GM19099 (cell line): ENCODE data around the gene PDZD2.

Experiments used
- POLR2A ChIP-seq: IDR thresholded peaks from 3 replicates; pipeline ENCODE4 v1.6.1; 2011; ENCODE audit warnings: low read depth; ENCODE audit not compliant: insufficient read length; ENCODE audit errors: extremely low read depth

PDZD2 gene

DNA sequence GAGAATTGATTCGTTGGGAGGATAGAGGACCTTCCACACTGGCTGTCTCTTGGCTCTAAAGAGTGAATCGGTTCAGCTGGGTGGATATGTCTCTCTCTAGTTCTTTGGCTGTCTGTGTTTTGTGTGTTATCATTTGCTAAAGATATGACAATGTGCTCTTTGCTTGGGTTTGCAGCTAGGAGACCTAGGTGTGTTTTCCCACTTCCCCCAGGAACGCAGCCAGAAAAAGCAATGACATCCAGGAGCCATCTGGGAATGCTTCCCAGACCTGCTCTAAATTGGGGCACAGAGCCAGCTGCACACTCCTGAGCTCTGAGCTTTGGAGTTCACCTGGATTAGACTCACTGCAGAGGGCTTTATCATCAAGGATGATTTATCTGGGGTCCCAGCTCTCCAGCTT lies 12.8 kb upstream of the PDZD2 start:
- no peak for TF ChIP-seq POLR2A

DNA sequence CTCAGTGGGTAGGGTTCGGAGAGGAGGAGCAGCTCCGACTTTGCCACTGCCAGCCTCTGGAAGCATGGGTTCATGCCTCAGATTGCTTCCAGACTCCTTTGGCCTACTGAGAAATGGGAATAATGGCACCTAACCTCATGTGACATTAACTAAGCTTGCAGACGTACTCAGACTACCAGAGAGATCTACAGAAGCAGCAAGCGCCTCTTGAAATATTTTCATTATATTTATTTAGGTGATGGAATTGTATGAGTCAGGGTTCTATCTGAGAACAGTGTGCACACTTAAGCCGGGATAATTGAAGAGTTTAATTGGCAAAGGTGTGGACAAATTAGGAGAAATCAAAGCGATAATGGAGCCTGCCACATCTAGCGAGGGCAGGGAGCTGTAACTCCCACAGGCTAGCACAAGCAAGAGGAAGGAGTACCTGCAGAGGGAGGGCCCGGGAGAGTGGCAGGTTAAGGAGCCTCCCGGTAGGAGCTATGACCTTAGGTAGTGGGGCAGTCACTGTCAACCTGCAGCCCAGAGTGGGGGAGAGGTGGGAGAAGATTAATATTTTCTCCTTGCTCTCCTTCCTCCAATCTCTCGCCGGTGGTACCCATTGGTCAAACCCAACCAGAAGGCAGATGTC lies 12.2 kb upstream of the PDZD2 start:
- no peak for TF ChIP-seq POLR2A

DNA sequence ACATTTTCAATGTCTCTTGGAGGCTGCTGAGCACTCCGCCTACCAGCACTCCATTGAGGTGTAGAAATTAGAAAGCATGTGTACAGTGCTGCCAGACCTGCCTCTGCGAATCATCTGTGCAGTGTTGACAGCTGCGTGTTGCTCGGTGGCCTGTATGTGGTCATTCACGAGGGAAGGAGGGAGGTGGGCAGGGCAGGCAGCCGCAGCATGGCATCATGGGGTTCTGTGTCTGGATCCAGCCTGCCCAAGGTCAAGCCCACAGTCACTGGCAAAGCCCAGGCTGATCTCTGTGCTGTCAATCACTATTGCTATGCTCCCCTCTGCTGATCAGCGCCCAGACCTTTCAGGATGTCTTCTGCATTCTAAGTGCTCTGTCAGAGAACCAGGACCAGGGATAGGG lies 8.0 kb upstream of the PDZD2 start:
- TF ChIP-seq POLR2A: no peak

DNA sequence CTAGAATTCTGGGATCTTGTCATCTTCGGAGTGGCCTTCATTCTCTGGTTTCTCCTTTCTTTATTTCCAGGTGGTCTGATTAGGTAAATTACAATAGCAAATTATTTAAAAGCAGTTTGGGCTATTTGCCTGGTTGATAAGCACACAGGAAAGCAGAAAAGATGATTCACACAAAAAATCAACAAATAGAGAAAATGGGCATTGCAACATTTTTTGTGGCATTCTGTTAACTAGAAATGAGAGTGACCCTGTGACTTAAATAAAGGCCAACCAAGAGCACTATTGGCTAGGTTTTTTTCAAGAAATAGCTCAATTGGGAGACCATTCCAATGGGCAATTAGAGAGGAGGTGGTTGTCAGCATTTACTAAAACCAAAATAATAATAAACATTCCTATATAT lies 6.5 kb upstream of the PDZD2 start:
- no peak for TF ChIP-seq POLR2A

DNA sequence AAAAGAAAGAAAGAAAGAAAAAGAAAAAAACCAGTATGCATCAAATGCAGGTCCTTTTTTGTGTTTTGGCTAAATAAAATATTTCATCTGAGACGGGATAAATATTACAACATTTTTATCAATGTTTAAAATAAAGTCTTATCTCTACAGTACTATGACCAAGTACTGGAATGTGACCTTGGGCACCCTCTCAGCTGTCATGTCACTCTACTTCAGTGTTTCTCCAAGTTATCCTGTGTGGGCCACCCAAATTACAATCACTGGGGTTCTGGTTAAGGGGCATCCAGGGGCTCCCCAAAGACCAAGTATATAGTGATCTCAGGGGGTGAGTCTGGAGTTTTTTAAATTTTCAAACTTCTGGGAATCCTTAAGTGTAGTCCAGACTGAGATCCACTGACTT lies 3.5 kb upstream of the PDZD2 start:
- no peak for TF ChIP-seq POLR2A

DNA sequence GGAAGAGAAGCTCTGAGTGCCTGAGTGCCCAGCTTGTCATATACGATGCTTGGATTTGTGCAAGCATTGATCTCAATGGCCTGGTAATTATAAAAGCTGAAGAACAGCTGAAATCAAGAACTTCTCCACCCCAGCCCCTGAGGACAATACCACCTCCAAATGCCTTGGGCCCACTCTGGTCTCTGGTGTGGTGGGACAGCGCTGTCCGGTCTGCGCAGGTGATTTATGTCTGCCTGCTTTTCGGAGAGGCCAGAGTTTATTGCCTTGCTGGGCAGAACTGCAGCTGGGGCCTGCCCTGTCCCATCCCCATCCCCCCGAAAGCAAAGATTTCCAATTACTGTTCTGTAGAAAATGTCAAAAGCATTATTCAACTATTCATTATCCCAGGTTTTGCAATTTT lies 1.1 kb upstream of the PDZD2 start:
- no peak for TF ChIP-seq POLR2A

DNA sequence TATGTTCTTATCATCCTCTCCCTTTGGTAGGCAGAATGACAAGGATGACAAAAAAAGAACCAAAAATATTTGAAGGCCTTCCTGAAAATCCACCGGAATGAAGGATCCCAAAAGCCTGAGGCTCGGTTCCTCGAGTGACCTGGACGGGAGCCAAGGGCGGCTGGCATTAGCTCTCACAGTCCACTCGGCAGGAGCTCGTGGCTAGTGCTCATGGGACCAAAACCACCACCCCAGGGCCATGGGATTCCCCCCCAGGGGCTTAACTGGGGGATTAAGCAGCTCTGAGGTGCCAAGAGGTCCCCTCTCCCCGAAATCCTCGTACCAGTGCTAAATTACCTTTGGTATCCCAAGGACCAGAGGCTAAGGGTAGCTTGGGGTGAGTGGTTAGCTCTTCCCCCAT lies 586 bp upstream of the PDZD2 start:
- no peak for TF ChIP-seq POLR2A

DNA sequence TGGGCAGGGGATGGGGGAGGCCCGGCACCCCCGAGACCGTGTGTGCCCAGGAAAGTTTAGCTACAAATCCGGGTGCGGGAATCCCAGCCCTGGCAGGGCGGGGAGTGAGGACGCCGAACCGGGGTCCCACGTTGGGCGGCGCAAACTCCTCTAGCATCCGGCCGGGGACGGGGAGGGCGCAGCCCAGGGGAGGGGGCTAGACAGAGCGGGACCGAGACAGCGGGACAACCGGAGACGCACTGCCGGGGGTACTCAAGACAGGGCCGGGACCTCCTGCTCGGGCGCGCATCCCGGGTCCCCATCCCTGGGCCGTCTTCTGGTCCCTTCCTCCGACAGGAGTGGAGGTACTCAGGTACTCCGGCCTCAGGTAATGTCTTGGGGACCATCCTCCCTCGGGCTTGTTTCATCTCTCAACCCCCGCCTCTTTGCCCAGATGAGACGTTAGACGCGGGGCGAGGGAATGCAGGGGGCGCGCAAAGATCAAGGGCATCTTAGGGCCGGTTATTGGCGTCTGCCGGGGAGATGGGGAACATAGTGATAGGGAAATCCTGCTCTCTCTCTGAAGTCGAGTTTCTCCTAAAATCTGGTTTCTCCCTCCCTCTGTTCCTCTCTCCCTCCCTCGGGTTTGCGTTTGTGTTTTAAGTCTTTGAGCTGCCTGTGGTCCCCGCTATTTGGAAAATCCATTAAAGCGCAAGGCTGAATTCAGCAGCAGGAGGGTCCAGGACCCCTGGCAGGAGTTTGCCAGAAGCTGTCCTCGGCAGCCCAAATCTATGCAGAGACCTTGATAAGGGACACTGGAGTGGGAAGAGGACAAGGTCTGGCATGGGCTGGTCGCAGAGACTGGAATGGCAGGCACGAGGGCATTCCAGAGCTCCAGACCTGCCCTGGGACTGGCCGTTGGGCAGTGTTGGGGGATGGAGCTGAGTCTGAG lies 815 bp downstream of the PDZD2 start:
- TF ChIP-seq POLR2A: no peak

DNA sequence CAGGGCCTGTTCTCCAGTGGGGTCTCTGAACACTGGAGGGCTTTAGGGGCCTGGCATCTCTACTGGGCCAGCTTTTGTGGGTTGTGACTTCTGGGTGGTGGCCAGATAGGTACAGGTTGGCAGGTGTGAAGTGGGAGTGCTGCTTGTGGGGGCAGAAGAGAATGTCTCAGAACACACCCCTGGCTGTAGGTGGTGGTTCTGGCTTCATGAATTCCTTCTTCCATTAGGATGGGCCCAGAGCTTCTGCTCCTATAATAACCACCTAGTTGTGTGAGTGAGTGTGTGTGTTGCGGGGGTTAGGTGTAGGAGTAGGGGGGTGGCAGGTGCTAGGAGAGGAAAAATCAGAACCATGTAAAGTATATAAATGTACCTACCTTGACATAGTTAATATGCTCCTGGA lies 1.6 kb downstream of the PDZD2 start:
- no peak for TF ChIP-seq POLR2A

DNA sequence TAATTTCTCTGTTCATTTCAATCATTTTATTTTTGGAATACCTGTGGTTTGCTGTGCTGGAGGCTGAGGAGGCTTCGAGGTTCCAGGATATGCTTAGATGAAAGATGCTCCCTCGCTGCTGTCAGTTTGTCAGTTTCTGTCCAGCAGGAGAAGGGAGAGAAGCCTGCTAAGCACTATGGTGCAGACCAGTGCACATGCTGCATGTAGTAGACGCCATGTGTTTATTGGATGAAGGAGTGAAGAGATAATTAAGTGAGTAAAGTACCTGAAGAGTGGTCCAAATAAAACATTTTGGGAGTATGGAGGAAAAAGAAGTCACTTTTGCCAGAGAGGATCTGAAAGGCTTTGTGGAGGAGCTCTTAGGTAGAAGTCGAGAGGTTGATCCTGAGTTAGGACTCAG lies 2.1 kb downstream of the PDZD2 start:
- TF ChIP-seq POLR2A: no peak

DNA sequence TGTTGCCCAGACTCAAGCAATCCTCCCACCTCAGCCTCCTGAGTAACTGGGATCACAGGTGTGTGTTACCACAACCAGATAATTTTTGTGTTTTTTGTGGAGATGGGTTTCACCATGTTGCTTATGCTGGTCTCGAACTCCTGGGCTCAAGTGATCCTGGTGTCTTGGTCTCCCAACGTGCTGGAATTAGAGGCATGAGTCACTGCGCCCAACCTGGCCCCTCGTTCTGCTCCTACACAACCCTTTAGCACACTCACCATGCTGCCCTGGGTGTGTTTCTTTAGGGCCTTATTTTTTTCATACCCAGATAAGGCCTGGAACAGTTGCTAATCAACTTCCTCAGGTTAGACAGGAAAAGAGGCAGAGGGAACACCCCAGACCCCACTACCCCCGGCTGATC lies 2.6 kb downstream of the PDZD2 start:
- TF ChIP-seq POLR2A: no peak

DNA sequence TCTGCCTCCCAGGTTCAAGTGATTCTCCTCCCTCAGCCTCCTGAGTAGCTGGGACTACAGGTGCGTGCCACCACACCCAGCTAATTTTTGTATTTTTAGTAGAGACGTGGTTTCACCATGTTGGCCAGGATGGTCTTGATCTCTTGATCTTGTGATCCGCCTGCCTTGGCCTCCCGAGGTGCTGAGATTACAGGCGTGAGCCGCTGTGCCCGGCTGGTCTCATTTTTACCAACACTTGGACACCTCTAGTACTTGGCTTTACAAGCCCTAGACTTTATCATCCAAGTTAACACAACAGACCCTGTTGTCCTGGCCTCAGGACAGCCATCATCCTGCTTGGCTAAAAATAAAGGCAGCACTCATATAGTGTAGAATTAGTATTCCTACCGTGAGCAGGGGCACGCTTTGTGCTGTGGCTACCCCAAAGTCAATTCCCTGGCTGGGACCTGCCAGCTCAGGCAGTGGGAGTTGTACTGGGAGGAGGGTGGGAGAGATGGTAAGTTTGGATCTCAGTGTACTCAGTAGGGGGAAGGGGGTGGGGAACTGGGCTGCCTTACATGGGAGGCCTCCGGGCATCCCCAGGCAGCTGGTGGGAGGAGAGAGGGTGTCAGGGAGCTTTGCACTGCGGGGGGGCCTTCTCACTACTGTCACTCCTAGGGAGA lies 6.6 kb downstream of the PDZD2 start:
- no peak for TF ChIP-seq POLR2A

DNA sequence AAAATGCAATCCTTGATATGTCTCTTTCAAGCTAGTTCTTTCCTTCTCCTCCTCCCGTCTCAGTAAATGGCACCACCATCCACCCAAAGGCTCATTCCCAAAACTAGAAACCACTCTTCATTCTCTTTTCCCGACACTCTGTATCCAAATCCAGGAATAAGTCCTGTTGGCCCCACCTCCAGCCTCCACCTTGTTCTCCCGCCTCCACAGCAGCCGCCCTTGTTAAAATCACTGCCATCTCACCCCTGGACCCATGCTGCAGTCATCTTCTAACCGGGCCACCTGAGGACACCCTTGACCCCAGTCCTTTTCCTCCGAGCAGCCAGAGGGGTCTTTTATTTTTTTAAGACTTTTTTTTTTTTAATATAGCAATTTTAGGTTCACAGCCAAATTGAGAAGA lies 9.4 kb downstream of the PDZD2 start:
- TF ChIP-seq POLR2A: no peak

DNA sequence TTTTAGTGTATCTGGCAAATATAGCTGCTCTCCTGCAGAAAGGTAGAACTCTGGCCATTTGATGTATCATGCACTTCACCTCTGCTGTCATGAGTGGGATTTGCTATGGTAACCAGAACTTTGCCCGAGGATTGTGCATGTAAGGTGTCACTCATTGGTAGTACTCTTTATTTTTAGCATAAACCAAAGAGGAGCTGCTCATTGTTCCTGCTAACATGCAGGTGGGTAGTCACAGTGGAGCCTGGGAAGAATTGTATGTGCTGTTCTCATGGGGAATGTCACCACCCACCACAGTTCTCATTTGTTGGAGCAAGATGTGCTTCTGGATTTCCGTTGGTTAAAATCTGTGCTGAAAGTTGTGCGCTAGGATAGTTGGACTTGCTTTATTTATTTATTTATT lies 12.3 kb downstream of the PDZD2 start:
- TF ChIP-seq POLR2A: no peak

DNA sequence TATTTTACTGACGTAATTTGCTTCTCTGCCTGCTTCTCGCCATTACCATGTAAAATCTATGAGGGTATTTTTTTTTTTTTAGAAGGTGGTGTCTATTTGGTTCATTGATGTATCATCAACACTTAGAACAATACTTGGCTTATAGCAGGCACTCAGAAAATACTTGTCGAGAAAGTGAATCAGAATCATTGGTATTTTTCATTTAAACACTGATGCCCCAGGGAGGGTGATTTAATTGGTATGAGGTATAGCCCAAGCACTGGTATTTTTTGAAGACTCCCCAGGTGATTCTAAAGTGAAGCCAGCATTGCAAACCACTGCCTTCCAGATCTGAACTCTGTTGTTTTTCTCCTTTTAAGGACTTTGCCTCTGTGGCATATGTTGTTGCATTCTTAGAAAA lies 16.6 kb downstream of the PDZD2 start:
- no peak for TF ChIP-seq POLR2A

DNA sequence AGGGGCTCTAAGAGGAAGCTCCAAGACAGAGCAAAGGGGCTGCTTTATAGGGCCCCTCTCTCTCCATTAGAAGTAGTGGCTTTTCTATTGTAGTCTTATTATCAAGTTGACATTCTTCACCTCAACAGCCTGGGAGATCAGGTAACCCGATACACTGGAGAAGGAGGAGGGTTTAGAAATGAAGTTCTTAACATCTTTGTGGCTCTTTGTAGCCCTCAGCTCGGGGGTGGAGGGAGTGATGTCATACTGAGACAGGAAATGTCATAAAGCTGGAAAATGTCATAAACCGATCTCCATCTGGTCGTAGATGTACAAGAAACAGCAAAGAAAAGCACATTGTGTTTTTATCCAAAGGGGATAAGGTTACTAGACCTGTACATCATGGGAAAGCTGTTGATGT lies 17.9 kb downstream of the PDZD2 start:
- no peak for TF ChIP-seq POLR2A
